ENCODE measurements around the gene VPS52.
"Not testable (repeated sequence)": the region's sequence is repeated elsewhere in the genome, so short reads cannot be mapped to it uniquely, and the experiment has no call there.

The VPS52 gene

DNA sequence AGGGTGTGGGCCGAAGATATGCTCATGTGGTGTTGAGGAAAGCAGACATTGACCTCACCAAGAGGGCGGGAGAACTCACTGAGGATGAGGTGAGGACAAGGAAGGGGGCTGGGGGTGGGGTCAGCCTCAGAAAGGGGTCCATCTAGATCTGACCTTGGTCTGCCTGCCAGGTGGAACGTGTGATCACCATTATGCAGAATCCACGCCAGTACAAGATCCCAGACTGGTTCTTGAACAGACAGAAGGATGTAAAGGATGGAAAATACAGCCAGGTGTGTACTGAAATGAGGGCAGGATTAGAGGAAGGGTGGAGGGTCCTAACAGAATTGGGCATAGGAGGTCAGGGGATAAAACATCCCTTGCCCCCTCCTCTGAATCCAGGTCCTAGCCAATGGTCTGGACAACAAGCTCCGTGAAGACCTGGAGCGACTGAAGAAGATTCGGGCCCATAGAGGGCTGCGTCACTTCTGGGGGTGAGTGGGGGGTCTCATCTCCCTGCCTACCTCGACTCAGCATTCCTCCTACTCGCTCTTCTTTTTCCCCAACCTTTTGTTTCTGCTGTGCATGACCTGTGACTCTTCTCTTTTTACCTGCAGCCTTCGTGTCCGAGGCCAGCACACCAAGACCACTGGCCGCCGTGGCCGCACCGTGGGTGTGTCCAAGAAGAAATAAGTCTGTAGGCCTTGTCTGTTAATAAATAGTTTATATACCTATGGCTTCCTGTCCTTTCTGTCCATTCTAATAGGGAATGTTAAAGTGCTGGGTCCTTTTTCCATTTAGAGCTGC, 4.3 kb upstream of the VPS52 start:
- not testable (repeated sequence) for H4K5ac ChIP-seq (ENCODE audit: low read length); H2BK15ac ChIP-seq (replicated peaks; ENCODE audit: low read depth); H3K18ac ChIP-seq (ENCODE audit: low read length); H4K8ac ChIP-seq (ENCODE audit: low read depth, low read length); H3K4me1 ChIP-seq (ENCODE audit: control insufficient read depth, low read depth, low read length); H3K4me3 ChIP-seq (ENCODE audit: low read length); H2AK5ac ChIP-seq (ENCODE audit: low read length); DNase-seq; H2BK5ac ChIP-seq (ENCODE audit: low read length); H3K23ac ChIP-seq (ENCODE audit: low read length); H3K27me3 ChIP-seq (ENCODE audit: insufficient read depth, low read length, poor library complexity); H2BK120ac ChIP-seq (ENCODE audit: low read depth, low read length); H3K4ac ChIP-seq (ENCODE audit: low read depth, low read length)
- WGBS (ENCODE audit: extremely low coverage, insufficient coverage, low lambda C conversion rate) = no CpG with 5 or more reads among the region's 16 CpGs
- Histone ChIP-seq H3K9ac (ENCODE audit: low read length) (peak overlapping the region; percentile 100), H3K79me2 (ENCODE audit: control insufficient read depth, insufficient read depth, low read length) (peaks cover 36% of the 10 kb centered on the region), H3K56ac (ENCODE audit: low read length) (peak overlapping the region; percentile 94), H3K4me2 (ENCODE audit: low read length) (peak overlapping the region; percentile 83), H3K36me3 (ENCODE audit: control insufficient read depth, insufficient read depth, low read length) (peaks cover 17% of the 10 kb centered on the region), H3K27ac (ENCODE audit: low read depth, low read length) (peak overlapping the region; percentile 94), H3K79me1 (ENCODE audit: low read length) (peaks cover 10% of the 10 kb centered on the region)

DNA sequence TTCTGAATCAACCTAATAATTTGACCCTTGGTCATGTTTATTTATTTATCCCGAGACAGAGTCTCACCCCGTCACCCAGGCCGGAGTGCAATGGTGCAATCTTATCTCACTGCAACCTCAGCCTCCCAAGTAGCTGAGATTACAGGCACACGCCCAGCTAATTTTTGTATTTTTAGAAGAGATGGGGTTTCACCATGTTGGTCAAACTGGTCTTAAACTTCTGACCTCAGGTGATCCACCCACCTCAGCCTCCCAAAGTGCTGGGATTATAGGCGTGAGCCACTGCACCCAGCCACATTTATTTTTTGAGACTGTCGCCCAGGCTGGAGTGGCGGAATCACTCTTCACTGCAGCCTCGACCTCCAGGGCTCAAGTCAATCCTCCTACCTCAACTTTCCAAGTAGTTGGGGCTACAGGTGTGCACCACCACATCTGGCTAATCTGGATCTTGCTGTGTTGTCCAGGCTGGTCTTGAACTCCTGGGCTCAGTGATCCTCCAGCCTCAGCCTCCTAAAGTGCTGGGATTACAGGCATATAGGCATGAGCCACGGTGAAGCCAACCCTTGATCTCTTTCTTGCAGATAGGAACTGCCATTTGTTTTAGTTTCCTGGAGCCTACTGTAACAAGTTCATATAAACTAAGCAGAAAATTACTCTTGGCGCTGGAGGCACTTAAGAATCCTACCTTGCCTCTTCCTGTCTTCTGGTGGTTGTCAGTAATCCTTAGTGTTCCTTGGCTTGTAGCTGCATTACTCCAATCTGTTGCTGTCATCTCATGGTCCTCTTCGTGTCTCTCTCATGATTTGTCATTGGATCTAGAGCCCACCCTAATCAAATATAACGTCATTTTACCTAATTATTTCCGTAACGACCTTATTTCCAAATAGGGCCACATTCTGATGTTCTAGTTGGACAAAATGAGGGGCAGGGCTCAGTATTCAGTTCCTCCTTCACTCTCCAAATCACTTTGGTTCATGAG, 2.5 kb upstream of the VPS52 start:
- H3K27ac ChIP-seq (ENCODE audit: low read depth, low read length) = no peak overlapping the region
- no CpG with 5 or more reads among the region's 14 CpGs for WGBS (ENCODE audit: extremely low coverage, insufficient coverage, low lambda C conversion rate)

DNA sequence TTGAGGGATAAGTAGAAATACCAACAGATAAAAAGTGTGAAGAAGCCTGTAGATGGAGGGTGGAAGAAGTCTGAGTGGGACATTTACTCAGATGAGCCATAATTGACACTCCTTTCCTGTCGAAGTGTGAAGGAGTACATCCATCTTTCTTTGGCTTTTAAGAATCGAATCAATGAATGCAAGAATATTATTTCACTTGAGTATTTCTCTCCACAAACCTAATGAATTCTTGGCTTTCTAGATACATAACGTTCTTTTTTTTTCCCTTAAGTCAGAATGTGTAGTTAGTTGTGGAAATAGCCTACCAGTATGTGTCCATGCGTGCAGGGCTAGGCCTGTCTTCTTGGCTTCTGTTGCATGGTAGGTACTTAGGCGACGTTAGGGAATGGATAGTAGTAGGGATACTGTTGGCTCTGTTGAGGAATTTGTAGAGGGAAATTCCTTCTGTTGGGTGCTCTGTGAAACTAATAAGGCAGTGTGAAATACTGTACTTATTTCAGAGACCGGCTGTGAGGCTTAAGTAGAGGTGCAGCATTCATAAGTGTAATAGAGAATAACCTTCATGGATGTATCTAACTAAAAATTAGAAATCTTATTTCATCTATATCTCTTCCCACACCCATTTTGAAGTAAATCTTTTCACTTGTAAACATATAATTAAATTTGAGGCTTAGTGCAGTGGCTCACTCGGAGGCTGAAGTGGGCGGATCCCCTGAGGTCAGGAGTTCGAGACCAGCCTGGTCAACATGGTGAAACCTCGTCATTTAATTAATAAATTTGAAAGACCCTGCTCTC, 1.6 kb upstream of the VPS52 start:
- peak overlapping the region; percentile 85 for H3K4me2 ChIP-seq (ENCODE audit: low read length)
- H2BK5ac ChIP-seq (ENCODE audit: low read length) = no peak overlapping the region
- H4K5ac ChIP-seq (ENCODE audit: low read length) = no peak overlapping the region
- peaks cover 37% of the 10 kb centered on the region for H3K79me2 ChIP-seq (ENCODE audit: control insufficient read depth, insufficient read depth, low read length)
- peaks cover 13% of the 10 kb centered on the region for H3K36me3 ChIP-seq (ENCODE audit: control insufficient read depth, insufficient read depth, low read length)
- peak overlapping the region; percentile 100 for H3K9ac ChIP-seq (ENCODE audit: low read length)
- no peak overlapping the region for H2BK120ac ChIP-seq (ENCODE audit: low read depth, low read length)
- H3K23ac ChIP-seq (ENCODE audit: low read length) = no peak overlapping the region
- WGBS (ENCODE audit: extremely low coverage, insufficient coverage, low lambda C conversion rate) = no CpG with 5 or more reads among the region's 11 CpGs
- peak overlapping the region; percentile 100 for H3K4me3 ChIP-seq (ENCODE audit: low read length)
- H3K79me1 ChIP-seq (ENCODE audit: low read length) = peaks cover 13% of the 10 kb centered on the region
- no peak overlapping the region for H3K4ac ChIP-seq (ENCODE audit: low read depth, low read length)
- no peak overlapping the region for H3K18ac ChIP-seq (ENCODE audit: low read length)
- no peaks in the 10 kb centered on the region for H3K27me3 ChIP-seq (ENCODE audit: insufficient read depth, low read length, poor library complexity)
- no peak for DNase-seq
- H2BK15ac ChIP-seq (replicated peaks; ENCODE audit: low read depth) = no peak overlapping the region
- H4K8ac ChIP-seq (ENCODE audit: low read depth, low read length) = no peak overlapping the region
- H3K56ac ChIP-seq (ENCODE audit: low read length) = peak overlapping the region; percentile 99
- H3K4me1 ChIP-seq (ENCODE audit: control insufficient read depth, low read depth, low read length) = peaks cover 6% of the 10 kb centered on the region
- no peak overlapping the region for H2AK5ac ChIP-seq (ENCODE audit: low read length)
- H3K27ac ChIP-seq (ENCODE audit: low read depth, low read length) = no peak overlapping the region

More for the DNA sequence above, 2.5 kb upstream of the VPS52 start:
- no peak overlapping the region for H3K18ac ChIP-seq (ENCODE audit: low read length)
- peak overlapping the region; percentile 60 for H3K4me2 ChIP-seq (ENCODE audit: low read length)
- H3K4me3 ChIP-seq (ENCODE audit: low read length) = peak overlapping the region; percentile 16
- no peak overlapping the region for H2BK5ac ChIP-seq (ENCODE audit: low read length)
- peaks cover 37% of the 10 kb centered on the region for H3K79me2 ChIP-seq (ENCODE audit: control insufficient read depth, insufficient read depth, low read length)
- no peaks in the 10 kb centered on the region for H3K27me3 ChIP-seq (ENCODE audit: insufficient read depth, low read length, poor library complexity)
- H2BK120ac ChIP-seq (ENCODE audit: low read depth, low read length) = no peak overlapping the region
- H3K56ac ChIP-seq (ENCODE audit: low read length) = peak overlapping the region; percentile 72
- no peak overlapping the region for H2BK15ac ChIP-seq (replicated peaks; ENCODE audit: low read depth)
- H3K79me1 ChIP-seq (ENCODE audit: low read length) = peaks cover 15% of the 10 kb centered on the region
- no peak overlapping the region for H4K5ac ChIP-seq (ENCODE audit: low read length)
- peaks cover 15% of the 10 kb centered on the region for H3K36me3 ChIP-seq (ENCODE audit: control insufficient read depth, insufficient read depth, low read length)
- no peak overlapping the region for H3K4ac ChIP-seq (ENCODE audit: low read depth, low read length)
- no peak overlapping the region for H3K23ac ChIP-seq (ENCODE audit: low read length)
- H2AK5ac ChIP-seq (ENCODE audit: low read length) = no peak overlapping the region
- peak overlapping the region; percentile 100 for H3K9ac ChIP-seq (ENCODE audit: low read length)
- peaks cover 6% of the 10 kb centered on the region for H3K4me1 ChIP-seq (ENCODE audit: control insufficient read depth, low read depth, low read length)
- no peak overlapping the region for H4K8ac ChIP-seq (ENCODE audit: low read depth, low read length)
- no peak for DNase-seq

DNA sequence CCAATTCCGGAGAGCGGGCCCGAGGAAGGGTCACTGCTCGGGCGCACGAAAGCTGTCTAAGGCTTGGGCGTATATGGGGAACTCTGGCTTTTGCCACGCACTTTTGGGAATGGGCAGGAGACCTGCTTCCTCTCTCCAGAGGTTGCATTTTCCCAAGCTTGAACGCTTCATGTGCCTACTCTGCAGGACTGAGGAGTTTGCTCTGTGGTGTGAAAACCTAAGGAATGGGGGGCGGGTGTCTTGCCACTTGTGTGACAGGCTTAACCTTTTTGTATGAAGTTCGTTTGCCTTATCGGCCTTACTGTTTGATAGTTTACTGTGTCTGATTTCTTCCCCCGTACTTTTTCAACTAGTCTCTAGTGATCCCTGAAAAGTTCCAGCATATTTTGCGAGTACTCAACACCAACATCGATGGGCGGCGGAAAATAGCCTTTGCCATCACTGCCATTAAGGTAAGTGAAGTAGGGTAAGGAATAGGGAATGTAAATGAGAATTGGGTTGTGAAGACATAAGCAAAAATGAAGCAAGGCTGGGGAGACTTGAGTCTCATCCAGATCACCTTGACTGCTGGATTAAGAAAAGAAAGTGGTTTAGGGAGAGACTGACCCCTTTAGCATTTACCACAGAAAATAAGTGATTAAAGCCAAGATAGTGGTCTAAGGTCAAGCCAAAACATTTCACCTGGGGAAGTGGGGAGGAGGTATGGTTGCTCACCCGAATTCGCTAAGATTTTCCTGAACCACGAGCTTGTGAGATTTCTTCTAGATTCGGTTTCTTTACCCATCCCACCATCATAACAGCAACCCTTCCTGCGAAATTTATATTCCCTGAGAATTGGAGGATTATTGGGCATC, 826 bp upstream of the VPS52 start:
- H3K56ac ChIP-seq (ENCODE audit: low read length) = peak overlapping the region; percentile 99
- WGBS (ENCODE audit: extremely low coverage, insufficient coverage, low lambda C conversion rate) = no CpG with 5 or more reads among the region's 22 CpGs
- H3K18ac ChIP-seq (ENCODE audit: low read length) = peak overlapping the region; percentile 41
- peak overlapping the region; percentile 32 for H2BK5ac ChIP-seq (ENCODE audit: low read length)
- peak overlapping the region; percentile 100 for H3K4me3 ChIP-seq (ENCODE audit: low read length)
- H2AK5ac ChIP-seq (ENCODE audit: low read length) = peak overlapping the region; percentile 98
- H3K9ac ChIP-seq (ENCODE audit: low read length) = peak overlapping the region; percentile 100
- no peak overlapping the region for H2BK120ac ChIP-seq (ENCODE audit: low read depth, low read length)
- H3K4me1 ChIP-seq (ENCODE audit: control insufficient read depth, low read depth, low read length) = peaks cover 3% of the 10 kb centered on the region
- H3K23ac ChIP-seq (ENCODE audit: low read length) = peak overlapping the region; percentile 94
- H2BK15ac ChIP-seq (replicated peaks; ENCODE audit: low read depth) = no peak overlapping the region
- no peak for DNase-seq
- peak overlapping the region; percentile 65 for H3K27ac ChIP-seq (ENCODE audit: low read depth, low read length)
- peaks cover 37% of the 10 kb centered on the region for H3K79me2 ChIP-seq (ENCODE audit: control insufficient read depth, insufficient read depth, low read length)
- H3K36me3 ChIP-seq (ENCODE audit: control insufficient read depth, insufficient read depth, low read length) = peaks cover 13% of the 10 kb centered on the region
- no peak overlapping the region for H4K8ac ChIP-seq (ENCODE audit: low read depth, low read length)
- peak overlapping the region; percentile 87 for H3K4ac ChIP-seq (ENCODE audit: low read depth, low read length)
- H4K5ac ChIP-seq (ENCODE audit: low read length) = no peak overlapping the region
- peaks cover 13% of the 10 kb centered on the region for H3K79me1 ChIP-seq (ENCODE audit: low read length)
- H3K4me2 ChIP-seq (ENCODE audit: low read length) = peak overlapping the region; percentile 85
- H3K27me3 ChIP-seq (ENCODE audit: insufficient read depth, low read length, poor library complexity) = no peaks in the 10 kb centered on the region

DNA sequence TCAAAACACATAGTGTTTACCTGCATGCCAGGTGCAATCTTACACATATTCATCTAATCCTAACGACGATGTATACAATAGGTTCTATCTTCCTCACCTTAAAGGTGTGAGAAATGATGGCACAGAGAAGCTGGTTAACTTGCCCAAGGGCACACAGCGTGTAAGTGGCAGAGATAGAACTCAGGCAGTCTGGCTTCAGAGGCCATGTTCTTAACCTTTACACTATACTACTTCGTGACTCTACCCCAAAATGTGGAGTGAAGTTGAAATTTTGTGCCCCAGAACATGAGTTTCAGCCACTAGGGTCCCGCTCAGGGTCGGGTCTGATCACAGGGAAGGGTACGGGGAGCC, 584 bp downstream of the VPS52 start:
- H3K4me2 ChIP-seq (ENCODE audit: low read length) = peak overlapping the region; percentile 95
- peak overlapping the region; percentile 98 for H4K5ac ChIP-seq (ENCODE audit: low read length)
- peak overlapping the region; percentile 99 for H3K4me3 ChIP-seq (ENCODE audit: low read length)
- no peak overlapping the region for H2BK120ac ChIP-seq (ENCODE audit: low read depth, low read length)
- peaks cover 3% of the 10 kb centered on the region for H3K4me1 ChIP-seq (ENCODE audit: control insufficient read depth, low read depth, low read length)
- peak overlapping the region; percentile 99 for H2AK5ac ChIP-seq (ENCODE audit: low read length)
- peak overlapping the region; percentile 99 for H3K56ac ChIP-seq (ENCODE audit: low read length)
- peaks cover 13% of the 10 kb centered on the region for H3K79me1 ChIP-seq (ENCODE audit: low read length)
- H2BK15ac ChIP-seq (replicated peaks; ENCODE audit: low read depth) = no peak overlapping the region
- H3K79me2 ChIP-seq (ENCODE audit: control insufficient read depth, insufficient read depth, low read length) = peaks cover 37% of the 10 kb centered on the region
- no peaks in the 10 kb centered on the region for H3K27me3 ChIP-seq (ENCODE audit: insufficient read depth, low read length, poor library complexity)
- H3K23ac ChIP-seq (ENCODE audit: low read length) = peak overlapping the region; percentile 34
- WGBS (ENCODE audit: extremely low coverage, insufficient coverage, low lambda C conversion rate) = no CpG with 5 or more reads among the region's 7 CpGs
- H3K36me3 ChIP-seq (ENCODE audit: control insufficient read depth, insufficient read depth, low read length) = peaks cover 12% of the 10 kb centered on the region
- H3K4ac ChIP-seq (ENCODE audit: low read depth, low read length) = peak overlapping the region; percentile 64
- H3K18ac ChIP-seq (ENCODE audit: low read length) = peak overlapping the region; percentile 85
- H4K8ac ChIP-seq (ENCODE audit: low read depth, low read length) = no peak overlapping the region
- peak overlapping the region; percentile 79 for H2BK5ac ChIP-seq (ENCODE audit: low read length)
- peak overlapping the region; percentile 49 for H3K27ac ChIP-seq (ENCODE audit: low read depth, low read length)
- no peak for DNase-seq
- peak overlapping the region; percentile 99 for H3K9ac ChIP-seq (ENCODE audit: low read length)
